ENCODE data around the gene PLA2G7. TPM values are rescaled to one million over a fixed set of nuclear protein-coding genes. Genes with fewer than 3 reads are reported as not detected.
A peak's percentile ranks its signal among the peaks of the same experiment; 100 is the strongest.

PLA2G7 gene
- total and polyA plus RNA-seq, 10 of the 15 experiments (the other 5 are each of a cell fraction or from before 2014, with no cell fraction given) = not detected

GRCh38 chr6:46772762-46773161, 37.6 kb upstream of the PLA2G7 start:
- no peak overlapping the region for H3K27ac ChIP-seq (ENCODE audit: control insufficient read depth, insufficient read depth)
- BruUV-seq (replicated peaks) = no TSS peak
- intact Hi-C loops (cut with micrococcal nuclease; ENCODE audit: unreplicated experiment) (no loop called here), in situ Hi-C loops (cut with MboI) (loop anchor here (10.0 kb wide), 1 partner anchor 348 kb away; no protein-coding TSS in a partner anchor)
- FAIRE-seq (no peak), ATAC-seq (no peak; the same call in 2 of the 3 replicates), DNase-seq (ENCODE audit: low read depth, low spot score) (peak; percentile 9)
- ChIA-PET SMC1A (ENCODE audit: uncharacterized antibody, unreplicated experiment) (no interaction called here), RAD21 (ENCODE audit: unreplicated experiment) (no interaction called here), CTCF (no interaction called here), POLR2A (no interaction called here)
- WGBS (ENCODE audit: insufficient coverage, insufficient replicate concordance, low lambda C conversion rate, missing lambda C conversion rate) = 0% methylated on average over 2 of the region's 2 CpGs
- H3K4me1 ChIP-seq (ENCODE audit: control insufficient read depth, insufficient read depth, low read length) = no peaks in the 10 kb centered on the region
- H4K20me1 ChIP-seq (ENCODE audit: control insufficient read depth, insufficient read depth) = no peaks in the 10 kb centered on the region
- no peaks in the 10 kb centered on the region for H3K36me3 ChIP-seq (ENCODE audit: control insufficient read depth in 2 of 2, insufficient read depth in 2 of 2, low read length in 1 of 2)
- no peaks in the 10 kb centered on the region for H3K27me3 ChIP-seq (replicated peaks in 1 of 2; ENCODE audit: control insufficient read depth in 2 of 2, insufficient read depth in 2 of 2, low read length in 1 of 2)
- H3K9ac ChIP-seq (ENCODE audit: control insufficient read depth, insufficient read depth, low read length) = no peak overlapping the region
- no peak overlapping the region for H2AFZ ChIP-seq (ENCODE audit: control insufficient read depth, low read depth, low read length)
- TF ChIP-seq NR2C2 (IDR thresholded peaks at IDR 0.05; ENCODE audit: borderline replicate concordance, control insufficient read depth, insufficient read length, low read depth) (no peak), SRF (IDR thresholded peaks at IDR 0.05; ENCODE audit: low read depth in 2 of 2, low read length in 2 of 2) (no peak), SIN3A (IDR thresholded peaks at IDR 0.05; ENCODE audit: low read depth, low read length) (no peak), RUNX3 (IDR thresholded peaks at IDR 0.05; ENCODE audit: low read length) (peak; percentile 7; the same call in 1 of the 2 replicates), SPI1 (IDR thresholded peaks at IDR 0.05; ENCODE audit: borderline replicate concordance, insufficient read depth, low read depth, low read length) (peak; percentile 47; the same call in 1 of the 2 replicates), TCF7 (IDR thresholded peaks at IDR 0.05; ENCODE audit: borderline replicate concordance) (no peak)
- H3K79me2 ChIP-seq (ENCODE audit: control insufficient read depth, insufficient read depth, low read length) = no peaks in the 10 kb centered on the region
- H3K4me2 ChIP-seq (ENCODE audit: control insufficient read depth, insufficient read depth) = no peak overlapping the region
- no peaks in the 10 kb centered on the region for H3K9me3 ChIP-seq (replicated peaks; ENCODE audit: control insufficient read depth, insufficient read depth, low read length)
- no peak overlapping the region for H3K4me3 ChIP-seq

GRCh38 chr6:46772016-46772415, 36.8 kb upstream of the PLA2G7 start:
- no TSS peak for BruUV-seq (replicated peaks)
- H3K27me3 ChIP-seq (replicated peaks in 1 of 2; ENCODE audit: control insufficient read depth in 2 of 2, insufficient read depth in 2 of 2, low read length in 1 of 2) = no peaks in the 10 kb centered on the region
- CTCF ChIA-PET = interaction anchor here (1.1 kb wide), 1 partner anchor 77 kb away, joined by 3 read pairs; no protein-coding TSS in a partner anchor
- H2AFZ ChIP-seq (ENCODE audit: control insufficient read depth, low read depth, low read length) = no peak overlapping the region
- no peaks in the 10 kb centered on the region for H3K4me1 ChIP-seq (ENCODE audit: control insufficient read depth, insufficient read depth, low read length)
- no peak overlapping the region for H3K4me3 ChIP-seq
- H3K79me2 ChIP-seq (ENCODE audit: control insufficient read depth, insufficient read depth, low read length) = no peaks in the 10 kb centered on the region
- FAIRE-seq (no peak), DNase-seq (ENCODE audit: low read depth, low spot score) (no peak), ATAC-seq (no peak)
- POLR2A ChIA-PET = no interaction called here
- RAD21 ChIA-PET (ENCODE audit: unreplicated experiment) = no interaction called here
- H3K9ac ChIP-seq (ENCODE audit: control insufficient read depth, insufficient read depth, low read length) = no peak overlapping the region
- no peak for TF ChIP-seq EP300 (IDR thresholded peaks at IDR 0.05; ENCODE audit: borderline replicate concordance in 1 of 2, control insufficient read depth in 1 of 2, low read depth in 2 of 2, low read length in 2 of 2)
- no peak for TF ChIP-seq RBBP5 (conservative IDR thresholded peaks at IDR 0.05)
- no peak for TF ChIP-seq MEF2A (IDR thresholded peaks at IDR 0.05; ENCODE audit: insufficient read depth, low read depth, low read length)
- TF ChIP-seq SUZ12 (IDR thresholded peaks at IDR 0.05; ENCODE audit: unreplicated experiment) = no peak
- H3K27ac ChIP-seq (ENCODE audit: control insufficient read depth, insufficient read depth) = no peak overlapping the region
- intact Hi-C loops (cut with micrococcal nuclease; ENCODE audit: unreplicated experiment) (no loop called here), in situ Hi-C loops (cut with MboI) (loop anchor here (10.0 kb wide), 1 partner anchor 347 kb away; no protein-coding TSS in a partner anchor)
- SMC1A ChIA-PET (ENCODE audit: uncharacterized antibody, unreplicated experiment) = no interaction called here
- H4K20me1 ChIP-seq (ENCODE audit: control insufficient read depth, insufficient read depth) = no peaks in the 10 kb centered on the region
- no peaks in the 10 kb centered on the region for H3K36me3 ChIP-seq (ENCODE audit: control insufficient read depth in 2 of 2, insufficient read depth in 2 of 2, low read length in 1 of 2)
- WGBS (ENCODE audit: insufficient coverage, insufficient replicate concordance, low lambda C conversion rate, missing lambda C conversion rate) = 0% methylated on average over 1 of the region's 1 CpG
- no peaks in the 10 kb centered on the region for H3K9me3 ChIP-seq (replicated peaks; ENCODE audit: control insufficient read depth, insufficient read depth, low read length)
- H3K4me2 ChIP-seq (ENCODE audit: control insufficient read depth, insufficient read depth) = no peak overlapping the region

All from GM12878 (cell line).